Sigmoid colon (tissue), 7 donors: ENCODE results near the gene HABP2. TPM values are rescaled to one million over a fixed set of nuclear protein-coding genes. Genes with fewer than 3 reads are reported as not detected.

ENCODE experiments used
- DNase-seq: peaks from one replicate; pipeline ENCODE4 v3.0.0-alpha.2; 2019
- H3K27ac ChIP-seq, 4 donors: fragments of 200-600 bp; sonication (generic); one replicate each; pipeline ENCODE4 v1.5.1; 2016 to 2019; ENCODE audit warnings: mild to moderate bottlenecking in 1 of 4
- H3K27me3 ChIP-seq, 3 donors: fragments of 200-600 bp; sonication (generic); one replicate each; pipeline ENCODE4 v1.5.1; 2019; ENCODE audit warnings: mild to moderate bottlenecking in 1 of 3
- H3K36me3 ChIP-seq, 4 donors: fragments of 200-600 bp; sonication (generic); one replicate each; pipeline ENCODE4 v1.5.1; 2016 to 2019
- H3K4me1 ChIP-seq, 4 donors: fragments of 200-600 bp; sonication (generic); one replicate each; pipeline ENCODE4 v1.5.1; 2017 to 2019
- H3K4me3 ChIP-seq, 4 donors: fragments of 200-600 bp; sonication (generic); one replicate each; pipeline ENCODE4 v1.5.1; 2017 to 2019; ENCODE audit warnings: mild to moderate bottlenecking in 2 of 4, moderate library complexity in 1 of 4
- H3K9me3 ChIP-seq, 4 donors: fragments of 200-600 bp in 3 of 4; sonication (generic) in 3 of 4; one replicate each; pipeline versions ENCODE4 v1.5.1 to v1.6.1; 2013 to 2019
- EP300 ChIP-seq, 4 donors: sonication (generic); formaldehyde crosslinking; IDR thresholded peaks; one replicate each; pipeline ENCODE4 v1.6.1; 2017; ENCODE audit warnings: antibody characterized with exemption in 4 of 4
- POLR2A ChIP-seq, 2 donors: fragments of 450-650 bp; IDR thresholded peaks; one replicate each; pipeline ENCODE4 v1.6.1; 2016; ENCODE audit warnings: antibody characterized with exemption in 2 of 2, mild to moderate bottlenecking in 2 of 2, moderate library complexity in 2 of 2
- POLR2AphosphoS5 ChIP-seq, 4 donors: sonication (generic); formaldehyde crosslinking; IDR thresholded peaks; one replicate each; pipeline ENCODE4 v1.6.1; 2017; ENCODE audit warnings: antibody characterized with exemption in 4 of 4
- WGBS, 2 donors: extraction: QIAGEN DNeasy Blood & Tissue Kit; methylation state at CpG; one replicate each; pipeline ENCODE4 v1.1.7; 2013; 5-methylcytosine and 5-hydroxymethylcytosine counted together
- intact Hi-C: fragments of 100-400 bp; cut with DNase I; formaldehyde crosslinking; loops from one replicate; pipeline ENCODE4 v1.15.1; 2023
- polyA plus RNA-seq, 3 donors: library from polyadenylated mRNA; stranded (reverse); fragments of 200-250 nt; gene quantifications; one replicate each; pipeline ENCODE4 v1.2.3, GENCODE V29; 2013
- total RNA-seq, 4 donors: library from RNA; depleted of rRNA; stranded (reverse); fragments of >200 nt; gene quantifications; one replicate each; pipeline ENCODE4 v1.1.0, GENCODE V29; 2016
- TF ChIP-seq, protein P1 (sequence below), 4 experiments: fragments of 450-650 bp in 3 of 4; fragments of 200-600 bp in 1 of 4; IDR thresholded peaks; one replicate each; pipeline ENCODE4 v1.5.1; 2016 to 2019; ENCODE audit warnings: antibody characterized with exemption in 4 of 4, mild to moderate bottlenecking in 3 of 4, moderate library complexity in 2 of 4
- donor health status: healthy with polysubstance abuse.
- donor health status: Bipolar disorder and iron deficiency.
- donor health status: healthy.

Gene HABP2
- total and polyA plus RNA-seq, 7 donors: not detected

DNA sequence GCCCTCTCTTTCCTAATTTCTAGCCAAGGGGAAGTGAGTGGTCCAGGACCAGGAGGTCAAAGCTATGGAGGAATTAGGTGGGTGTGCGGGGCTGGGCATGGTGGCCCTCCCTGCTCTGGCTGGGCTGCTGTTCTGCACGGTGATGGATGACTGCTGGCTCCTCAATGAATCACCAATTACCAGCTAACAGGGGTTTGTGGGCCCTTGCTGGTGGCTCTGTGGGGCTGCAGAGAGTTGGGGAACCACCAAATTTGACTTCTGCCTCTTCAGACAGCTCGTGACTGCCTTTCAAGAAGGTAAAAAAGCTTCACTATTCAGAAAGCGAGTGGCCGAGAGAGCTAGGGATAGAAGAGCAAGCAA is 35.0 kb upstream of the HABP2 start:
- no peak overlapping the region for H3K27ac ChIP-seq
- no peak overlapping the region for H3K4me3 ChIP-seq
- no peaks in the 10 kb centered on the region for H3K27me3 ChIP-seq
- WGBS, 2 donors: 76 to 78% methylated on average over 5 of the region's 5 CpGs
- DNase-seq: no peak
- intact Hi-C loops: no loop called here
- H3K9me3 ChIP-seq: no peaks in the 10 kb centered on the region
- TF ChIP-seq EP300 (IDR thresholded peaks at IDR 0.05) (no peak), POLR2AphosphoS5 (IDR thresholded peaks at IDR 0.05) (no peak)
- H3K4me1 ChIP-seq: peaks cover 0 to 12% (median 8%) of the 10 kb centered on the region in 4 donors
- no peaks in the 10 kb centered on the region for H3K36me3 ChIP-seq

- peaks cover 0 to 12% (median 8%) of the 10 kb centered on the region in 4 donors for H3K4me1 ChIP-seq
- WGBS, 2 donors: 54 to 85% methylated on average over 3 of the region's 3 CpGs
- no peak for TF ChIP-seq POLR2AphosphoS5 (IDR thresholded peaks at IDR 0.05)
- no peak for TF ChIP-seq EP300 (IDR thresholded peaks at IDR 0.05)
- no peak for TF ChIP-seq POLR2A (IDR thresholded peaks at IDR 0.05)
- TF ChIP-seq, protein P1, sequence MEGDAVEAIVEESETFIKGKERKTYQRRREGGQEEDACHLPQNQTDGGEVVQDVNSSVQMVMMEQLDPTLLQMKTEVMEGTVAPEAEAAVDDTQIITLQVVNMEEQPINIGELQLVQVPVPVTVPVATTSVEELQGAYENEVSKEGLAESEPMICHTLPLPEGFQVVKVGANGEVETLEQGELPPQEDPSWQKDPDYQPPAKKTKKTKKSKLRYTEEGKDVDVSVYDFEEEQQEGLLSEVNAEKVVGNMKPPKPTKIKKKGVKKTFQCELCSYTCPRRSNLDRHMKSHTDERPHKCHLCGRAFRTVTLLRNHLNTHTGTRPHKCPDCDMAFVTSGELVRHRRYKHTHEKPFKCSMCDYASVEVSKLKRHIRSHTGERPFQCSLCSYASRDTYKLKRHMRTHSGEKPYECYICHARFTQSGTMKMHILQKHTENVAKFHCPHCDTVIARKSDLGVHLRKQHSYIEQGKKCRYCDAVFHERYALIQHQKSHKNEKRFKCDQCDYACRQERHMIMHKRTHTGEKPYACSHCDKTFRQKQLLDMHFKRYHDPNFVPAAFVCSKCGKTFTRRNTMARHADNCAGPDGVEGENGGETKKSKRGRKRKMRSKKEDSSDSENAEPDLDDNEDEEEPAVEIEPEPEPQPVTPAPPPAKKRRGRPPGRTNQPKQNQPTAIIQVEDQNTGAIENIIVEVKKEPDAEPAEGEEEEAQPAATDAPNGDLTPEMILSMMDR (IDR thresholded peaks at IDR 0.05): no peak
- no peaks in the 10 kb centered on the region for H3K36me3 ChIP-seq
- intact Hi-C loops: no loop called here
- no peaks in the 10 kb centered on the region for H3K27me3 ChIP-seq
- H3K27ac ChIP-seq: no peak overlapping the region
- no peak for DNase-seq
- no peak overlapping the region for H3K4me3 ChIP-seq
- H3K9me3 ChIP-seq: no peaks in the 10 kb centered on the region
Observed at GRCh38 chr10:113518415-113518814, 34.4 kb upstream of the HABP2 start.

GRCh38 chr10:113518816-113519591 is 33.8 kb upstream of the HABP2 start:
- intact Hi-C loops: no loop called here
- H3K36me3 ChIP-seq: no peaks in the 10 kb centered on the region
- no peak for DNase-seq
- no peak for TF ChIP-seq EP300 (IDR thresholded peaks at IDR 0.05)
- TF ChIP-seq, protein P1 (IDR thresholded peaks at IDR 0.05): no peak
- TF ChIP-seq POLR2A (IDR thresholded peaks at IDR 0.05): no peak
- no peak for TF ChIP-seq POLR2AphosphoS5 (IDR thresholded peaks at IDR 0.05)
- no peak overlapping the region for H3K27ac ChIP-seq
- no peak overlapping the region for H3K4me3 ChIP-seq
- WGBS, 2 donors: 79 to 83% methylated on average over 10 of the region's 10 CpGs
- peaks cover 0 to 12% (median 8%) of the 10 kb centered on the region in 4 donors for H3K4me1 ChIP-seq
- H3K9me3 ChIP-seq: no peaks in the 10 kb centered on the region
- no peaks in the 10 kb centered on the region for H3K27me3 ChIP-seq

- Histone ChIP-seq H3K4me3 (no peak overlapping the region), H3K27ac (no peak overlapping the region), H3K9me3 (no peaks in the 10 kb centered on the region), H3K27me3 (no peaks in the 10 kb centered on the region), H3K4me1 (peaks cover 0 to 12% (median 8%) of the 10 kb centered on the region in 4 donors), H3K36me3 (no peaks in the 10 kb centered on the region)
- intact Hi-C loops: loop anchor here (5.0 to 10.0 kb wide), 3 partner anchors 127 to 952 kb away; no protein-coding TSS in a partner anchor
- DNase-seq: no peak
- WGBS, 2 donors: 74 to 81% methylated on average over 10 of the region's 10 CpGs
- TF ChIP-seq POLR2A (IDR thresholded peaks at IDR 0.05) (no peak), POLR2AphosphoS5 (IDR thresholded peaks at IDR 0.05) (no peak), EP300 (IDR thresholded peaks at IDR 0.05) (no peak)
- TF ChIP-seq, protein P1 (IDR thresholded peaks at IDR 0.05): no peak
Observed at GRCh38 chr10:113519681-113520115, 33.2 kb upstream of the HABP2 start.

- H3K27ac ChIP-seq: peak overlapping the region in 2 of 4 donors; percentile 10 to 27
- intact Hi-C loops: loop anchor here (5.0 to 10.0 kb wide), 3 partner anchors 128 to 953 kb away; no protein-coding TSS in a partner anchor
- TF ChIP-seq EP300 (IDR thresholded peaks at IDR 0.05): no peak
- TF ChIP-seq, protein P1 (IDR thresholded peaks at IDR 0.05): no peak
- TF ChIP-seq POLR2AphosphoS5 (IDR thresholded peaks at IDR 0.05): no peak
- no peak for TF ChIP-seq POLR2A (IDR thresholded peaks at IDR 0.05)
- H3K9me3 ChIP-seq: no peaks in the 10 kb centered on the region
- H3K4me3 ChIP-seq: no peak overlapping the region
- no peaks in the 10 kb centered on the region for H3K36me3 ChIP-seq
- H3K4me1 ChIP-seq: peaks cover 0 to 12% (median 8%) of the 10 kb centered on the region in 4 donors
- DNase-seq: no peak
- H3K27me3 ChIP-seq: no peaks in the 10 kb centered on the region
- 87 to 94% methylated on average over 2 of the region's 2 CpGs for WGBS, 2 donors
Observed at GRCh38 chr10:113520261-113520660, 32.6 kb upstream of the HABP2 start.
